ENCODE measurements around the gene TRAIP. TPM values are rescaled to one million over a fixed set of nuclear protein-coding genes. Genes with fewer than 3 reads are reported as not detected.

Gene TRAIP
- polyA plus RNA-seq, 1 donor from 2014 or later, result 7.6 TPM

GRCh38 chr3:49779358-49780079 is 76.8 kb downstream of the TRAIP start:
- H4K20me1 ChIP-seq (ENCODE audit: insufficient read depth), result peaks cover 11% of the 10 kb centered on the region

More at GRCh38 chr3:49779358-49780079, 76.8 kb downstream of the TRAIP start:
- H3F3A ChIP-seq (ENCODE audit: insufficient read depth, low read length, poor library complexity, severe bottlenecking), result no peaks in the 10 kb centered on the region
- H3K9me3 ChIP-seq (ENCODE audit: low read length), result no peaks in the 10 kb centered on the region
- no peak for TF ChIP-seq RAD21 (conservative IDR thresholded peaks at IDR 0.05)
- TF ChIP-seq SMC3 (conservative IDR thresholded peaks at IDR 0.05; ENCODE audit: poor library complexity), result no peak
- TF ChIP-seq TAF1 (IDR thresholded peaks at IDR 0.05; ENCODE audit: low read depth), result no peak
- no peak for TF ChIP-seq EZH2 (IDR thresholded peaks at IDR 0.05; ENCODE audit: borderline replicate concordance, insufficient read depth, low read length, poor library complexity, severe bottlenecking)
- TF ChIP-seq POLR2AphosphoS5 (IDR thresholded peaks at IDR 0.05), result no peak
- no peak for TF ChIP-seq MXI1 (conservative IDR thresholded peaks at IDR 0.05; ENCODE audit: poor library complexity, severe bottlenecking)
- no peak for TF ChIP-seq REST (IDR thresholded peaks at IDR 0.05; ENCODE audit: borderline replicate concordance)
- no peak for TF ChIP-seq CTCF (IDR thresholded peaks at IDR 0.05; ENCODE audit: poor library complexity, severe bottlenecking)
- TF ChIP-seq EP300 (conservative IDR thresholded peaks at IDR 0.05; ENCODE audit: poor library complexity, severe bottlenecking), result no peak
- no peak overlapping the region for H2AFZ ChIP-seq (ENCODE audit: low read depth, low read length)
- no peak overlapping the region for H3K9ac ChIP-seq (ENCODE audit: low read length)
- H3K79me2 ChIP-seq (replicated peaks; ENCODE audit: insufficient read depth, low read length), result peaks cover 82% of the 10 kb centered on the region
- no peaks in the 10 kb centered on the region for H3K9me2 ChIP-seq (ENCODE audit: insufficient read depth, low read length)
- no peak overlapping the region for H3K27ac ChIP-seq (ENCODE audit: low read length)
- no peak overlapping the region for H3K4me2 ChIP-seq (ENCODE audit: low read length)
- H3K36me3 ChIP-seq (ENCODE audit: insufficient read depth, low read length), result no peaks in the 10 kb centered on the region
- no peaks in the 10 kb centered on the region for H3K27me3 ChIP-seq (ENCODE audit: insufficient read depth, low read depth, low read length)
- peak overlapping the region; percentile 49 for H3K4me3 ChIP-seq (ENCODE audit: low read length)

Small RNAs within 50 kb of the gene (small RNA-seq; reads per million reads assigned to genes)
- 0 reads per million in 3 experiments for gene RN7SL217P

Other genes with a start within 250 kb of the TRAIP start
- gene APEH, start 182.2 kb downstream of the TRAIP start, polyA plus RNA-seq, result 98.4 and 119 TPM in 2 replicates
- 62.5 and 64.0 TPM in 2 replicates for gene MST1, start 167.1 kb downstream of the TRAIP start, polyA plus RNA-seq
- 27.4 and 32.0 TPM in 2 replicates for gene RNF123, start 167.0 kb downstream of the TRAIP start, polyA plus RNA-seq
- 4.0 and 8.0 TPM in 2 replicates for gene AMIGO3, start 136.9 kb downstream of the TRAIP start, polyA plus RNA-seq
- 20.0 and 20.8 TPM in 2 replicates for gene GMPPB, start 132.6 kb downstream of the TRAIP start, polyA plus RNA-seq
- 52.7 and 62.7 TPM in 2 replicates for gene IP6K1, start 70.0 kb downstream of the TRAIP start, polyA plus RNA-seq
- not detected in 2 replicates for gene CDHR4, start 56.7 kb downstream of the TRAIP start, polyA plus RNA-seq
- 1.4 and 1.7 TPM in 2 replicates for gene INKA1, start 53.3 kb downstream of the TRAIP start, polyA plus RNA-seq
- gene UBA7, start 42.6 kb downstream of the TRAIP start, polyA plus RNA-seq, result 2.9 and 4.0 TPM in 2 replicates
- gene CAMKV, start 13.3 kb upstream of the TRAIP start, polyA plus RNA-seq, result 293 and 316 TPM in 2 replicates
- 2.0 and 4.2 TPM in 2 replicates for gene MST1R, start 47.3 kb upstream of the TRAIP start, polyA plus RNA-seq
- 35.4 and 41.3 TPM in 2 replicates for gene MON1A, start 73.2 kb upstream of the TRAIP start, polyA plus RNA-seq
- 177 and 192 TPM in 2 replicates for gene RBM6, start 83.6 kb upstream of the TRAIP start, polyA plus RNA-seq
- 632 and 695 TPM in 2 replicates for gene RBM5, start 232.4 kb upstream of the TRAIP start, polyA plus RNA-seq